Activated gamma-delta T cell (primary cell): ENCODE results near the gene DAGLA.

Experiments used
- DNase-seq: peaks from one replicate; lab custom pipeline; 2025; lab: John Stamatoyannopoulos, UW

The DAGLA gene

DNA sequence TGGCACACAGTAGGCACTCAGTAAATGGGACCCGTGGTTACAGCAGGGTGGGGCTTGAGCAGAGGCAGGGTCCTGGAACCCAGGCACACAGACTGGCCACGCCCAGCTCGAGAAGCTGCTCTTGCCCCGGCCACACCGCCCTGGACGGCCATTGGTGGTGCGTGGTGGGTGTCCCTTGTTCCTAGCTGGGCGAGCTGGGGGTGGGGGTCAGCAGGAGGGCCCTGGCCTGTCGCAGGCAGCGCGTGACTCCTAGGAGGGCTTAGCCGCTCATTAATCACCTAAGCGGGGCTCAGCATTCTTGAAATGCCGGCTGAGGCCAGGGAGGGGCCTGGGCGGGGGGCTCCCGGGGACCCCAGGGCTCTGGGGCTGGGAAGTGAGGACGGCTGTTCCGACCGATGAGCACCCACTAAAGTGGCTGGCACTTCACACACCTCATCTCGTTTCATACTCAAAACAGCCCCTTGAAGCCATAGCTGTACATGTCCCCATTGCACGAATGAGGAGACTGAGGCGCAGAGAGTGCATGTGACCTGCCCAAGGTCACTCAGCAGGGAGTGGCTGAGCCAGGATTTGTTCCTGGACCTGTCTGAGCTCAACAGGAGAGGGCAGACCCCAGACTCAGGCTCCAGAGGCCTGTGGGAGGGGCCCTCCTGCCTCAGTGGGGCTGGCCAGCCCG, 83.9 kb downstream of the DAGLA start:
- no peak for DNase-seq

DNA sequence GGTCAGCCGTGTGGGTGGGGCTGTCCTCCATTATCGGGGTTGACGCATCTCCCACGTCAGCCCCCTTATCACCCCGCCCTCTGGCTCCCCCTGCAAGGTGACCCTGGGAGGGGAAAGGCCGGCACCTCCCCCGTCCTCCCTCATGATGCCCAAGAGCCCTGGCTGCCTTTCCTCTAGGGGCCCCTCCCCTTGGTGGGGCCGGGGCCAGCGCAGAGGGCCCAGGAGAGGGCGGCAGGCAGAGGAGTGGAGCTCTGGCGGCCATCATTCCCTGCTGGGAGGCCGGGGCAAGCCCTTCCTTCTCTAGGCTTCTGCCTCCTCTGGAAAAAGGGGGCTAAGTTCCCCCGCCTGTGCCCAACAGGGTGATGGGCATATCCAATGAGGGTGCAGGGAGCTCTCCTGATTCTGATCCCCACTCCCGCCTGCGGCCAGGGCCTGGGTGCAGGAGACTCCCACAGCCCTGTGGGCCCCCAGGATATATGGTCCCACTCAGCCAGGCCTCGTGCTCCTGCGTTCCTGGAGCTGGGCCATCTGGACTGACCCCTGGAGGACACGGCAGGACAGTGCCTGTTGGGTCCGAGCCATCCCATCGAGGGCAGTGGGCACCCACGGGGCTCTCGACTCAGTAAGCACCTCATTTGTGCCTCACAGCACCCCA, 84.5 kb downstream of the DAGLA start:
- no peak for DNase-seq

DNA sequence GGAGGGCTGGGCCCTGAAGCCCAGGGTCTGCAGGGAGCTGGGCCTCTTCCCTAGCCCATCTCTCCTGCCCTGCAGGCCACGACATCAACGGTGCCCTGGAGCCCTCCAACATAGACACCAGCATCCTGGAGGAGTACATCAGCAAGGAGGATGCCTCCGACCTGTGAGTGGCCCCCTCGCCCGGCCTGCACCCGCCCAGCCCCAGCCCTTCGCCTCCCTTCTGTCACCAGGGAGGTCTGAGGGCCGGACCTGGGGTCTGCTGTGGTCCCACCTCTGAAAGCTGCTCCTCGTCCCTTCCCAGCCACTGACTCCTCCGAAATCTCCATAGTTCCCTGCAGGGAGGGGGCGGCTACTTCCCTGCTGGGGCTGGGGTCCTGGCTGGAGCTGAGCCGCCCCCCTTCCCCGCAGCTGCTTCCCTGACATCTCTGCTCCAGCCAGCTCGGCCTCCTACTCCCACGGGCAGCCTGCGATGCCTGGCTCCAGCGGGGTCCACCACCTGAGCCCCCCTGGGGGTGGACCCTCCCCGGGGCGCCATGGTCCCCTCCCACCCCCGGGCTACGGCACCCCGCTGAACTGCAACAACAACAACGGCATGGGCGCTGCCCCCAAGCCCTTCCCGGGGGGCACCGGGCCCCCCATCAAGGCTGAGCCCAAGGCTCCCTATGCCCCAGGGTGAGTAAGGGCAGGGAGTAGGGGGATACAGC, 85.5 kb downstream of the DAGLA start:
- no peak for DNase-seq

DNA sequence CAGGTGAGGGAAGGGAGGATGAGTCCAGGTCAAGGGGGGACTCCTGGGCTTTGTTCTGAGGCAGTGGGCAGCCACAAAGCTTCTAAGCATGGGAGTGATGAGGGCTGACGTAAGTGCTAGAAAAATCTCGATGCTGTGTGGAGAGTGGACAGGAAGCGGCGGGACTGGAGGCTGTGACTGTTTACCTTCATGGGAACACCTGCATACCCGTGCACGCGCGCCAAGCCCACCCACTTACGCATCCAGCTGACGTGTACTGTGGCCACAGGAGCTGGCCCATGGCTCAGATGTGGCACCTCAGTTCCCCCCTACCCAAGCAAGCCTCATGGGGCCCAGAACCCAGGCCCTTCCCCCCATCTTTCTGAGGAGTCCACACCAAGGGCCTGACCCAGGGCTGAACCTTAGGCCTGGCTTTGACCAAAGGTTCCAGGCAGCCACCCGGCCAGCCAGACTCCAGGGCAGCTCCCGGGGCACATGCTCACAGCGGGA, 86.2 kb downstream of the DAGLA start:
- no peak for DNase-seq

DNA sequence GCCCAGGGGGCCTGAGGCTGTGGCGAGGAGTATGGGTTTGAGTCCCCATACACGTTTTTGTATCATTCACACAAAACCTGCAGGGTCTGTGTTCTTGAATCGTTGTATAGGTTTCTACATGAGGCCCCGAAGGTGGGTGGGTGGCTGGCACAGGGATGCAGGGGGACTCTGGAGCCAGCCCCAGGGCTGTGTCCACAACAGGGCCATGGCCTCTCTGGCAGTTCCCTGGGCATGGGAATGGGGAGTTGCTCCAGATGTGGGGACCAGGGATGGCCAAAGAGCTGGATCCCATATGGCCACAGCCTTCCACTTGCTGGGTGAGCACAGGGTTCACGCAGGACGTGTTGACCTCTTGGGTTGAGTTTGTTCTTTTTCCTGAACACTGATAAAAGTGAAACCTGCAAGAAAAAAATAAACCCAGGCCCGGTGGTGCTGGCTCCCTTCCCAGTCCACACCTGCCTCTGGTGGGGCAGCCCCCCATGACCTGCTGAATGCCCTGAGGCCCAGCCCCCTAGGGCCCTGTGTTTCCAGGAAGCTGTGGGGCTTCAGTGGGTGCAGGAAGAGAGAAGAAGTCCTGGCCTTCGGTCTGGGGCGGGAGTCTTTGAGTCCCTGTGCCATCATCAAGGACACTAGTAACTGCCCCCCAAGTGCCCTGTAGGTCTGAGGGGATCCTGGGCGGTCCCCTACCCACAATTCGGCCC, 88.3 kb downstream of the DAGLA start:
- no peak for DNase-seq

DNA sequence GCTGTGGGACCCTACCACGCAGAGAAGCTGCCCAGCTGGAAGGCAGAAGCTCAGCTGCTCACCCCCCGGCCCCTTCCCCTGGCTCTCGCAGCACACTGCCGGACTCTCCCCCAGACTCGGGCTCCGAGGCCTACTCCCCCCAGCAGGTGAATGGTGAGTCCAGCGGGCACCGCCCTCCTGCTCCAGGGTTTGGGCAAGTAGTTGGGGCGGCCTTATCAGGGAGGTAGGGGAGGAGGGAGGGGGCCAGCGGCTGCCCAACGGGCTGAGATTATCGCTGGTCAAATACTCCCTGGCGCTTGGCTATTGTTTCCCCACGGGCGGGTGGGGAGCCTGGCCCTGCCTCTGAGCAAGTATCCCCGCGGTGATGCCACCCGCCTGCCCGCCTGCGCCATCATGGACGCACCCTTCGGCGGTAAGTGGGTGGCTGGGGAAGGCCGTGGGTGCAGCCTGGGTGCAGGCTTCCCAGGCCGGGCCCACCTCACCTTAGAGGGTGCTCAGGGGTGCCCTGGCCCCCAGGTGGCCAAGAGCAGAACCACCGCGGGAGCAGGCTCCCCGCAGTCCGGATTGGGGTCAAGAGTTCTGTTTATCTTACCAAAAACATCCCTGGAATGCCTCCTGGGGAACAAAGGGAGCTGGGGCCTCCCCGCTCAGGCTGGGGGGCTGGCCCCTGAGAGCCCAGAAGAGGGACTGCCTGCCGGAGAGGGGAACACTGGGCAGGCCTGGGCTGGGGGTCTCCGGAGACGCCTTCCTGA, 89.2 kb downstream of the DAGLA start:
- no peak for DNase-seq

DNA sequence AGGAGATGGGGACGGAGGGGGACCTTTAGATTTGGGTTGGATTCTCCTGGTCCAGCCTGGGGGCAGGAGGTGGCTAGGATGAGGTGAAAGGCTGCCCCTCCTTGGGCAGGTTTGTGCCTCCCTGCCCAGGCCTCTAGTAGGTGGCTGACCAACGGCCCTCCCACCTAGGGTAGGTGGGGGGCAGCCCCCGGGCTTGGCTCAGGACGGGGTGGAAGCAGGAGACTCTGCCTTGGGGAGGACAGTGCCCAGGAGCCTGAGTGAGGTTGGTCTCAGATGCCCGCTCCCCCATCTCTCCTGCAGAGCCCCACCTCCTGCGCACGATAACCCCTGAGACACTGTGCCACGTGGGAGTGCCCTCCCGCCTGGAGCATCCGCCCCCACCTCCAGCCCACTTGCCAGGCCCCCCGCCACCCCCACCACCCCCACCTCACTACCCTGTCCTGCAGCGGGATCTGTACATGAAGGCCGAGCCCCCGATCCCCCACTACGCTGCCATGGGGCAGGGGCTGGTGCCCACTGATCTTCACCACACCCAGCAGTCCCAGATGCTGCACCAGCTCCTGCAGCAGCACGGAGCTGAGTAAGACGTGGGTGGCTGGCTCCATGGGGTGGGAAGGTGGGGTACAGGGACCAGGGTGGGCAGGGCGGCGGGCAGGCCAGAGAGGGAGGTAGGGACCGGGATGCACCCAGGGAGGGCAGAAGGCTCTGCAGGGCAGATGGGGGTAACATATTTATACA, 89.9 kb downstream of the DAGLA start:
- DNase-seq, result no peak

DNA sequence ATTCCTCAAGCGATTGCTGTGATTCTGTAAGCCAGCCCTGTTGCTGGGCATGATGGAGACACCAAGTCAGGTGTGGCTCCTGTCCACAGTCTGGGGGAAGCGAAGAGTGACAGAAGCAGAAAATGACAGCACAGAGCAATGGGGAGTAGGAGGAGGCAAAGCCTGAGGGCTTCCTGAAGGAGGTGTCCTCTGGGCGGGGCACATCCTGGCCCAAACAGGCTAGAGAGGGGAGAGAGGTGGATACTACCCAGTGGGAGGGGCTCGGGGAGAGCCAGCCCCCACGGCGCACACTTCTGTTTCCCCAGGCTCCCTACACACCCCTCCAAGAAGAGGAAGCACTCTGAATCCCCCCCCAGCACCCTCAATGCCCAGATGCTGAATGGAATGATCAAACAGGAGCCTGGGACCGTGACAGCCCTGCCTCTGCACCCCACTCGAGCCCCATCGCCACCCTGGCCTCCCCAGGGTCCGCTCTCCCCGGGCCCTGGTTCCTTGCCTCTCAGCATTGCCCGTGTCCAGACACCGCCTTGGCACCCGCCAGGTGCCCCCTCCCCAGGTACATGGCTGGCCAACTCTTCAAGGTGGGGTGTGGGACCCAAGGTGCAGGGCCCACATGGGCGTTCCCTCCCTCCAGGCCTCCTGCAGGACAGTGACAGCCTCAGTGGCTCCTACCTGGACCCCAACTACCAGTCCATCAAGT, 91.2 kb downstream of the DAGLA start:
- no peak for DNase-seq

DNA sequence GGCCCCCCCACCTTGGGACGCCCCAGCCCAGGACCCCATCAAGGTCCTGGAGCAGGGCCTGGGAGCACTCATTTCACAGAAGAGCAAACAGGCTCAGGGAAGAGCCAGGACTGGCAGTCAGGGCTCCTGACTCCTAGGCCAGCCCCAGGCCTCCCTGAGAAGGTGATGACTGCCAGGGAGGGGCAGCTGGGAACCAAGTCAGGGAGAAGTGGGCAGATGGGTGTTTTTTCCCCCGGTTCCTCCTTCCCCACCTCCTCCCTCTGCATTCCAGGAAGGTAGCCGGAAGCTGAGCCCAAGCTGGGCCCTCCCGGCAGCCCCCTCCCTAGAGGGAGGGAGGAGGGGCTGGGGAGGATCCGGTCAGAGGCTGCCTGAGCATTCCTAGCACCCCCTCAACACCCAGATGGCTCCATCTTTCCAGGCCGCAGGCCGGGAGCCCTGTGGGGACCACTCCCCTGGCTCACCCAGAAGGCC, 91.8 kb downstream of the DAGLA start:
- no peak for DNase-seq

DNA sequence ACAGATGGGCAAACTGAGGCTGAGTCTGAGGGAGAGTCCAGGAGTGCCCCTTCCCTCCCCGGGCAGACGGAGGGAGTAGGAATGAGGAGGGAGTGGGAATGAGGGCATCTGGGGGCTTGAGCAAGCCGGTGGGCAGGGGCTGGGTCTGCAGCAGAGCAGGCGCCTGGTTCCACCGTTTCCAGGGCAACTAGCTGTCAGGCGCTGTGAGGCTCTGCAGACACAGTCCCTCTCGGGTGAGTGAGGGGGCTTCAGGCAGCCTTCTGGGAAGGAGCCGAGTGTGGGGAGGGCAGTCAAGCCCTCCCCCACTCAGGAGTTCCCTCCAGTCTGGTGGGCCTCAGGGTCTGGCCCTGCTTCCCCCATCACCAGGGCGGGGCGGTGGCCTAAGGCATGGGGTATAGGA, 93.2 kb downstream of the DAGLA start:
- DNase-seq, result no peak

DNA sequence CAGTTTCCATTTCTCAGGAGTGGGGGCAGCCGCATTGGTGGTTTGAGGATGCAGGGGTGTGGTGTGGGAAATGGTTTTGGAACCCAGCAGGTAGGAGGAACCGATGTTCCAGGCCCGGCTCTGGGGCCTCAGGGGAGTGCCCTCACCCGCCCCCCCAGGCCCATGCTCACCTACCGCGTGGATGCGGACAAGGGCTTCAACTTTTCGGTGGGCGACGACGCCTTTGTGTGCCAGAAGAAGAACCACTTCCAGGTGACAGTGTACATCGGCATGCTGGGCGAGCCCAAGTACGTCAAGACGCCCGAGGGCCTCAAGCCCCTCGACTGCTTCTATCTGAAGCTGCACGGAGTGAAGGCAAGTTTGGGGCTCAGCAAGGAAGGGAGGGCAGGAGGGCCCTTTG, 93.6 kb downstream of the DAGLA start:
- no peak for DNase-seq

DNA sequence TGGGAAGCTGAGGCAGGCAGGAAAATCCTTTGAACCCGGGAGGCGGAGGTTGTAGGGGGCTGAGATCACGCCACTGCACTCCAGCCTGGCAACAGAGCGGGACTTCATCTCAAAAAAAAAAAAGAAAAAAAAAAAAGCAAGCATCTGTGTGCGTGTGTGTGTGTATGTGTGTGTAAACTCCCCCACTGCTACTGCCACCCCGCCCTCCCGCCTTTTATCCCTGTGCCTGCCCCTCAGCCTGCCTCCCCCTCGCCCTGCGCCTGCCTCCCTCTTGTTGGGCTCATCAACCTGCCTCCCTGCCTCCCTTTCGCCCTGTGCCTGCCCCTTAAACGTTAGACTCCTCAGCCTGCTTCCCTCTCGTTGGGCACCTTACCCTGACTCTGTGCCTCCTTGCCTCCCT, 94.2 kb downstream of the DAGLA start:
- DNase-seq, result no peak

DNA sequence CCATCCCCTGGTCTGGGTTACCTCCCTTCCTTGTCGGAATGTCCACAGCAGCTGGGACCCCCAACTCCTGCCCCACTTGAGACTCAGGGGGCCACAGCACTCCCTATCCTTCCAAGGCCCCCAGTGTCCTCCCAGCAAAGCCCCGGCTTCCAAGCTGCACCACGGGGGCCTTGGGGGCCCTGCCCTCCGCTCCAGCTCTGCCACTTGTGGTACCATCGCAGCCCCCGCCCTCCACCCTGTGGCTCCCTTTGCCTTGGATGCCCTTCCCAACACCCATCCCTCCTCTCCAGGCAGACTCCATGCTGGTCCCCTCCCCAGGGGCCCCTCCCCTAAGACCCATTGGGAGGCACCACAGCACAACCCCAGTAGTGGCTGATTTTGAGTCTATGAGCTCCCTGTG, 94.9 kb downstream of the DAGLA start:
- no peak for DNase-seq

DNA sequence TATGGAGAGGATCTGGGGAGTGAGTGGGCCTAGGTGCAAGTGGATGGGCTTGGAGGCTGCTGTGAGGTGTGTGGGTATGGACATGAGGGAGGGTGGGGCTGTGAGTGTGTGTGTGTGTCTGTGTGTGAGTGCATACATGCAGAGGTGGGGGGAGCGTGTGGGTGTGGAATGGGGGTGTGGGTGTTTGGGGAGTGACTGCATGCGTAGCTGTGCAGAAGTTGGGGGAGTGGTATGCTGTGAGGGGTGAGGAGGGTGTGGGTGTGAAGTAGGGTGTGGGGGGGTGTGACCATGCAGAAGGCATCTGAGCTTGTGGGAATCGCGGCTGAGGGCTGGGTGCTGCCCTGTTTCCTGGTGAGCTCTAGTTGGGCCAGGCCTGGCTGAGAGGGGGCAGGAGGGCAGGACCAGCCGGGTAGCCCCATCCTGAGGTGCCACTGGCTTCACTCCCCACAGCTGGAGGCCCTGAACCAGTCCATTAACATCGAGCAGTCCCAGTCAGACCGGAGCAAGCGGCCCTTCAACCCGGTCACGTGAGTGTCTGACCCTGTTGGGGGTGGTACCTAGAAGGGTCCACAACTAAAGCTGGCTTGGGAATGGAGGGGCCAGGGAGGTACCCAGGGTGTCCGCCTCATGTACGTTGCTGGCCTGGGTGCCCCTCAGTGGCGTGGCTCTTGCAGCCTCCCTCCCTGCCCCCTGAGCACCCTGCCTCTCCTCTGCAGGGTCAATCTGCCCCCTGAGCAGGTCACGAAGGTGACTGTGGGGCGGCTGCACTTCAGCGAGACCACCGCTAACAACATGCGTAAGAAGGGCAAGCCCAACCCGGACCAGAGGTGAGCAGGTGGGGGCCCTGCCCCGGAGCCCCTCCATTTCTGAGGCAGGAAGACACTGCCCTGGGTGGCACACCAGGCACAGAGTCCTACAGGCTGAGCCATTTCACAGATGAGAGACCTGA, 95.7 kb downstream of the DAGLA start:
- DNase-seq, result no peak

DNA sequence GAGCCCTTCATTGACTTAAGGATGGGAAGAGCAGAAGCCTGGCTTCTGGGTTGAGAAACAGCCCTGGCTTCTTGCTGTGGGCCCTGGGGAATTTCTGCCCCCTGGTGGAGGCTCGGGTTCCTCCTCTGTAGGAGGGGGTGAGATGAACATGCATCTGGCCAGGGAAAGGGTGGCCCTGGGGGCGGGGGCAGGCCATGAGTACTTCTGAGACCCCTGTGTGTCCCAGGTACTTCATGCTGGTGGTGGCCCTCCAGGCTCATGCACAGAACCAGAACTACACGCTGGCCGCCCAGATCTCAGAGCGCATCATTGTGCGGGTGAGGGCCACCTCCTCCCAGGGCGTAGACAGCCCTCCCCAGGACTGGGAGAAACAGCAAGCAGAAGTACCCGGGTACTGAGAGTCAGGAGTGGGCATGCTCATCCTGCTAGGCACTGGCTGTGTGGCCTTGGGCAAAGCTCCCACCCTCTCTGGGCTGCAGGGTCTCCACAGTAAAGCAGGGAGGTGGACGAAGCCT, 96.4 kb downstream of the DAGLA start:
- no peak for DNase-seq

DNA sequence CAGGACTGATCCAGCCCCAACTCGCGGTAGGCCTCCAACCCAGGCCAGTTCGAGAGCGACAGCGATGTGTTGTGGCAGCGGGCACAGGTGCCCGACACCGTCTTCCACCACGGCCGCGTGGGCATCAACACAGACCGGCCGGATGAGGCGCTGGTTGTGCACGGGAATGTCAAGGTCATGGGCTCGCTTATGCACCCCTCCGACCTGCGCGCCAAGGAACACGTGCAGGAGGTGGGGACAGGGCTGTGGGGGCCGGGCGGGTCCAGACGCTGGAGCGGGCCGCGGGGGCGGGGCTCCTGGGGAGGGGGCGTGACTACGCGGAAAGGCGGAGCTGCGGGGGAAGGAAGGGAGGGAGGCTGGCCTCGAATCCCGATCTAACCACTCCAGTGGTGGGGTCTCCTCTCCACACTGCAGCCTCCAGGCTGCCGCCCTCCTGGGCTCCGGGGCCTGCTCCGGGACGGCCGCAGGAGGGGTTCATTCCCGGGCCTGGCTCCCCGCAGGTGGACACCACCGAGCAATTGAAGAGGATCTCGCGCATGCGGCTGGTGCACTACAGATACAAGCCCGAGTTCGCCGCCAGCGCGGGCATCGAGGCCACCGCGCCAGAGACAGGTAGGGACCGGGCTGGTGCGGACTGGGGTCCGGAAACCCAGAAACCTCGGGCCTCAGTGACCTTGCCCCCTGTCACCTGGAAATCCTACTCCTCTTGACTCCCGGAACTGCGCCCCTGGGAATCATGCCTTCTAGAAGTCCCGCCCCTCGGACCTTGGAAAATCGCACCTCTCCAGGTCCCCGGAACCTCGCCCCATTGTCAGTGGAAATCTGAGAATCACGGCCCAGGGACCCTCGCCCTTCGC, 97.3 kb downstream of the DAGLA start:
- peak; percentile 56 for DNase-seq

DNA sequence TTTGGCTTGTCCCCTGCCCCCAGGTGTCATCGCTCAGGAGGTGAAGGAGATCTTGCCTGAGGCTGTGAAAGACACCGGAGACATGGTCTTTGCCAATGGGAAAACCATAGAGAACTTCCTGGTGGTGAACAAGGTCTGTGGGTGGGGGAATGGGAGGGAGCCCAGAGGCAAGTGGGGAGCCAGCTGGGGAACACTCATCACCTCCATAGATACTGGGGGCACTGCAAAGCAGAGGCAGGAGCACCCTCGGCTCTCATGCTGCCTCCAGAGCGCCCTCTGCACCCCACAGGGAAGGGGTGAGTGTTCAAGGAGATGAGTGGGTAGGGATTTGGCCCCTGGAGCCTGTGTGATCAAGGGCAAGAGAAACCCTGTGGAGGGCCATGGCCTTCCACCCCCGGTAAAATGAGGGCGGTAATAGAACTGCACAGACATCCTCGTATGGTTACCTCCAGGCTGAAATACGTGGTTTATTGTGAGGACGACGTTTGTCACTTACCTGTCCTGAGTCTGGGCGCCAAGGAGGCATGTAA, 98.2 kb downstream of the DAGLA start:
- DNase-seq, result no peak
